DND-41 (cell line): ENCODE measurements around the gene SLITRK6.

Source experiments
- CTCF ChIP-seq: IDR thresholded peaks from 2 replicates; pipeline ENCODE4 v1.5.1; 2012; ENCODE audit warnings: borderline replicate concordance, low read length, moderate library complexity, mild to moderate bottlenecking; ENCODE audit not compliant: poor library complexity, severe bottlenecking; ENCODE audit errors: extremely low read depth
- EZH2 ChIP-seq: IDR thresholded peaks from 3 replicates; pipeline ENCODE4 v1.6.1; 2012; ENCODE audit warnings: borderline replicate concordance, low read depth, mild to moderate bottlenecking, moderate library complexity, low read length, inconsistent platforms; ENCODE audit not compliant: severe bottlenecking

- TF ChIP-seq CTCF (no peak), EZH2 (no peak)
These were observed 26.2 kb upstream of the SLITRK6 start for GRCh38 chr13:85825454-85825853.
